NT2/D1 (cell line): ENCODE results near the gene C19orf85.

Experiments
- DNase-seq: peaks from one replicate; pipeline ENCODE4 v3.0.0-alpha.2; 2011; ENCODE audit warnings: low read depth, low spot score
- H3K27me3 ChIP-seq: 2 replicates; pipeline ENCODE4 v1.6.0; 2011; ENCODE audit warnings: mild to moderate bottlenecking; ENCODE audit not compliant: insufficient read length, insufficient read depth
- H3K36me3 ChIP-seq: 2 replicates; pipeline ENCODE4 v1.6.1; 2011; ENCODE audit warnings: mild to moderate bottlenecking, low read length, mixed read lengths; ENCODE audit not compliant: insufficient read depth, insufficient read length
- H3K4me1 ChIP-seq: 2 replicates; pipeline ENCODE4 v1.5.1; 2011; ENCODE audit not compliant: insufficient read depth, insufficient read length
- H3K4me3 ChIP-seq: 2 replicates; pipeline ENCODE4 v1.5.1; 2011; ENCODE audit warnings: low read depth; ENCODE audit not compliant: insufficient read length
- H3K9ac ChIP-seq: 2 replicates; pipeline ENCODE4 v1.6.0; 2011; ENCODE audit warnings: low read depth; ENCODE audit not compliant: insufficient read length
- H3K9me3 ChIP-seq: 2 replicates; pipeline ENCODE4 v1.5.1; 2011; ENCODE audit warnings: mild to moderate bottlenecking, low read length; ENCODE audit not compliant: insufficient read depth
- SUZ12 ChIP-seq: IDR thresholded peaks from 2 replicates; pipeline ENCODE4 v1.6.1; 2011; ENCODE audit not compliant: insufficient read length, insufficient read depth; ENCODE audit errors: extremely low read depth
- YY1 ChIP-seq: IDR thresholded peaks from 2 replicates; pipeline ENCODE4 v1.6.1; 2011; ENCODE audit not compliant: insufficient read length, insufficient read depth
- ZNF274 ChIP-seq: IDR thresholded peaks from 2 replicates; pipeline ENCODE4 v1.6.1; 2011; ENCODE audit warnings: mild to moderate bottlenecking, low read depth, low read length

C19orf85 gene

DNA sequence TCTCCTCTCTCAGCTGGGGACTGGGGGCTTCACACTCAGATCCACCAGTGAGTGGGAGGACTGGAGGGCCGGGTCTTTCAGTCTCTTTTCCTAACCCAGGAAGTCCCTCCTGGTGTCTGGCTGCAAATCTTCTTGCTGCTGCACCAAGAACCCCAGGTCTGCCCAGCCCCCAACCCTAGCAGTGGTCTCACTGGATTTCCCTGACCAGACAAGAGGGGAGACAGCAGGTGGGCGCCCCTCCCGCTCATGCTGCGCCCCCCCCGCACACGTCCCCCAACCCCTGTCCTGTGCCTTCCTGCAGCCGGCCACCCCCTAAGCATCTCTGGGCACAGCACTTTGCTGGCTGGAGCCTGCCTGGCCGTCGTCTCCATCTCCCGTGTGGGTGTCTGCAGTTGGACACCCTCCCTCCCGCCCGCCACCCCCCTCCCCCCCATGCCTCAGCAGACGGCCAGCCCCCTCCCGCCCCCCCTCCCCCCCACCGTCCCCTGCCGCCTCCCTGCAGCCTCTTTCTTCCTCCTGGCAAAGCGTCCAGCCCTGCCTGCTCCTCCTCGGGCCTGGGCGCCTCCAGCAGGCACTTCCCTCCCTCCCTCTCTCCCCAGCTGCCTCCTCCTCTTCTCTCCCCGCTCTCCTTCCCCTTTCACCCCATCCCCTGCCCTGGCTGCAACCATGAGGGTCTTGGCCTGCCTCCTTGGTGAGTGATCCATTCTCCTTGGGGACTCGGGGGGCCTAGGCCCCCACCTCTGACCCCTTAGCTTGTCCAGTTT is 23.6 kb upstream of the C19orf85 start, which contains the start of gene SSC5D:
TSS of gene SSC5D (plus strand) at position 513 of the 764 bp plus-strand sequence. CDS start at position 667, 154 bp downstream.
- Histone ChIP-seq H3K27me3 (no peaks in the 10 kb centered on the region), H3K9me3 (no peaks in the 10 kb centered on the region), H3K4me1 (peaks cover 16% of the 10 kb centered on the region), H3K36me3 (peaks cover 9% of the 10 kb centered on the region), H3K9ac (peak within 1 kb of the TSS; percentile 76), H3K4me3 (peak within 1 kb of the TSS; percentile 32)
- DNase-seq, result no peak
- no peak for TF ChIP-seq SUZ12
- TF ChIP-seq ZNF274, result no peak
- TF ChIP-seq YY1, result no peak

DNA sequence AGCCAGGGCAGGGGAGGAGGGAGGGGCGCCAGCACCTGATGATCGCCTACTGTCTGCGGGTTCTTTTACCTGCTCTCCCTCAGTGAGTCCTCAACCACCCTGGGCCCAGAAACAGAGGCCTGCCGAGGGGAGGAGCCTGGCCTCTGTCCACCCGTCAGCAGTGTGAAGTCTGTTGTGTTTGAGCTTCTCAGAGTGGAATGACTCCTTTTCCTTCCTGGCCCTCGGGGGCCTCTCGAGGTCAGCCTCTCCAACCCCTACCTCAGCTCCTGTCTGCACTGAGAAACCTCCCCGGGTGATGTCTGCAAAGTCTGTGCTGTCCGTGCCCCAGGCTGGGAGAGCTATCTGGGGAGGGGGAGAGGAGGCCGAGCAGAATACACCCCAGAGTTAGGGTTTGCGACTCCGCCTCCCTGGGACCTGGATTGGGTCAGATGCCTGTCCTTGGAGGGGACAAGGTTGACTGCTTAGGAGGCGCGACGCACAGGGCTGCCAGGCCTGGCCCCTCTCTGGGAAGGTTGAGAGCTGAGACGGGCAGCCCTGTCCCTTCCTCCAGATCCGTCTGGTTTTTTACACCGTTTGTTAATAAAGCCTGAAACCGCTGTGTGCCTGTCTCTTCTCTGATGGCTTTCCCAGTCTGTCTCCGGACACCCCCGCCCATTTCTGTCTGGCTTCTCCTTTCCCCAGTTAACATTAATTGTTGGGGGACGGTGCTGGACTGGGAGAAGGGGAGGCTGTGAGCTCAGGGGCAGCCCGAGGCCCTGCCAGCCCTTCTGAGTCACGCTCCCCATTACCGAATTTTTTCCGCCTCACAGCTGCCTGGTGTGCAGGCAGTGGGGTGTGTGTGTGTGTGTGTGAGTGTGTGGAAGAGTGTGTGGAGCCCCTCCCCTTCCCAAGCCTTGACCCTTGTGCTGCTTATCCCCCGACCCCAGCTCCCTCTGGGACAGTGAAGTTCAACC is 22.7 kb upstream of the C19orf85 start:
- TF ChIP-seq SUZ12 (no peak), ZNF274 (no peak), YY1 (no peak)
- Histone ChIP-seq H3K4me1 (peaks cover 14% of the 10 kb centered on the region), H3K9ac (peak overlapping the region; percentile 76), H3K27me3 (no peaks in the 10 kb centered on the region), H3K4me3 (peak overlapping the region; percentile 18), H3K36me3 (peaks cover 13% of the 10 kb centered on the region), H3K9me3 (no peaks in the 10 kb centered on the region)
- no peak for DNase-seq

DNA sequence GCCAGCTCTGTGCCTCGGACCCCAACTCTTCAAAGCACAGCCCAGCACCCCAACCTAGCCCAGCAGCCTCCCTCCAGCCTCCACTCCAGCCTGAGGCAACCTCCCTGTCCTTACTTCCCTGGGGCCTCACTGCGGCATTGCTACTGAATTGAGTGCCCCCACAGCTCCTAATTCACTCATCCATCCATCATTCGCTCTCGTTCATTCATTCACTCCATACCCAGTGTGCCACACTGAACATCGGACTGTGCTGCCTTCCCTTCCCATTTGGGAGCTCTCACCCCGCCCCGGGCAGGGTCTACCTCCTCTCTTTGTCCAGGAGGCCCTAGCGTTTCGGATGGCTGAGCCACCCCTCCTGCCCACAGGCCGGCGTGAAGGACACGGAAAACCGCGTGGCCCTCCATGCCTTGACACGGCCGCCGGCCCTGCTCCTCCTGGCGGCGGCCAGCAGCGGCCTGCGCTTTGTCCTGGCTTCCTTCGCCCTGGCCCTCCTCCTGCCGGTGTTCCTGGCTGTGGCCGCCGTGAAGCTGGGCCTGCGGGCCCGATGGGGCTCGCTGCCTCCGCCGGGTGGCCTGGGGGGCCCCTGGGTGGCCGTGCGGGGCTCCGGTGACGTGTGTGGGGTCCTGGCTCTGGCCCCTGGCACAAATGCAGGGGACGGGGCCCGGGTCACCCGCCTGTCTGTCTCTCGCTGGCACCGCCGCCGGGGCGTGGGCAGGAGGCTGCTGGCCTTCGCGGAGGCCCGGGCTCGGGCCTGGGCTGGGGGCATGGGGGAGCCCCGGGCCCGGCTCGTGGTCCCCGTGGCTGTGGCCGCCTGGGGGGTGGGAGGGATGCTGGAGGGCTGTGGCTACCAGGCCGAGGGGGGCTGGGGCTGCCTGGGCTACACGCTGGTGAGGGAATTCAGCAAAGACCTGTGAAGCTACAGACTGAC is 21.8 kb upstream of the C19orf85 start:
- peak overlapping the region; percentile 18 for H3K4me3 ChIP-seq
- H3K9ac ChIP-seq, result peak overlapping the region; percentile 76
- peaks cover 14% of the 10 kb centered on the region for H3K4me1 ChIP-seq
- no peak for DNase-seq
- H3K27me3 ChIP-seq, result no peaks in the 10 kb centered on the region
- no peaks in the 10 kb centered on the region for H3K9me3 ChIP-seq
- H3K36me3 ChIP-seq, result peaks cover 13% of the 10 kb centered on the region
- no peak for TF ChIP-seq YY1

DNA sequence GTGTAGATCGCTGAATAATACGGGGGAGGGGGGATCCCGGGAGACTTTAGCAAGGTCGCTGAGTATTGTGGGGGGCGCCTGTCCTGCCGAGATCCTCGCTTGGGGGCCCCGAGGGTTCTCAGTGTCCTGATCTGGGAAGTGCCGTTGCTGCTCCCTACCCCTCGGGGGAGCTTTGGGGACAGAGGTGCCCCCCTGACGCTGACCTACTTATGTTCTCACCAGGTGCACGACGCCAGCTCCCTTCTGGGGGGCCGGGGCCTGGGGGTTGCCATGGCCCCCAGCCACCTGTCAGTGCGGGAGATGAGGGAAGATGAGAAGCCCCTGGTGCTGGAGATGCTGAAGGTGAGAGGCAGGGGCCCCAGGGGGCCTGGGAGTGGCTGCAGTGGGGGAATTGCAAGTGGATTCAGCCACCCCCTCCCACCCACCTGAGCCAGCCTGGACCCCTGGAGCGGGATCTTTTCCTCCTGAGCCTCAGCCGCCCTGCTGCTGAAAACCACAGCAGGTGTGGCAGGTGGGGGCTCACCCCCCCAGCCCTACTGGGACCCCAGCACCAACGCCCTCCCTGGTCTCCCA is 21.0 kb upstream of the C19orf85 start:
- Histone ChIP-seq H3K4me1 (peaks cover 14% of the 10 kb centered on the region), H3K36me3 (peaks cover 13% of the 10 kb centered on the region), H3K9ac (peak overlapping the region; percentile 82), H3K9me3 (no peaks in the 10 kb centered on the region), H3K27me3 (no peaks in the 10 kb centered on the region), H3K4me3 (peak overlapping the region; percentile 64)
- DNase-seq, result no peak
- TF ChIP-seq ZNF274 (no peak), YY1 (no peak), SUZ12 (no peak)

DNA sequence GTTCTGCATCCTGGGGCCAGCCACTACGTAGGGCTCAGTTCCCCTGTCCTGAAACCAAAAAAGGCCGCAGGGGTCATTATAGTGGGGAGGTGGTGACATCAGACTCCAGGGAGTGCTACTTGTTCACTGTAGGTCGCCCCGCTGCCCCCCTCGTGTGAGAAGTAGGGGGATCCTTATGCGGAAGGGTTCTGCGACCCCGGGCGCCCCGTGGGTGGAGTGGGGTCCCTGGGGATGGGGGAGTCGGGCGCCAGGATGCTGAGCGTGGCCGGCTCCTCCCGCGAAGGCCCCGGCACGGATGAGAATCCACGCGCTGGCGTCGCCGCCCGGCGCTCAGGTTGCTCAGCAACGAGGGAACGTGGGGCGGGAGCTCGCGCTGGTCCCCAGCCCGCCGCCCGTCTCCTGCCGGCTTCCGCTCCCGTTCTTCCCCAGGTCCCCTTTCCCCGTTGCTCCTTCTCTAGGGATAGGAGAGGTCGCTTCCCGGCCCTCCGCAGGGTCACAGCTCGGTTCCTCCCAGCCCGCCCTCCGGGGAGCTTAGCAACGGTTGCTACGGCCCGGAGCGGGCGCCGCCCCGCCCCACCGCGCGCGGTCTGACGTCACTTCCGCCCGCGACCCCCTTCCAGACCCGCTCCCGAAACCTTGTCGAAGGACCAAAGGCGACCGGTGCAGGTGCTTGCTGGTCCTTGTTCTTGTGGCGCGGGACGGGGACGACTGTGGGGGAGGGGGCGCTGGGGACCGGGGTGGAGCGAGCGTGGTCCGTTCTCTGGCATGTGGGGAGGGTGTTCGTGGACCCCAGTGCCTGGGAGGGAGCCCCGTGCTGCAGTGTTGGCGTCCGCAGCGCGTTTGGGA is 20.3 kb upstream of the C19orf85 start, which contains the start of gene NAT14:
TSS of gene NAT14 (plus strand) at position 596 of the 846 bp plus-strand sequence. CDS start 521 bp downstream, outside the sequence.
- TF ChIP-seq ZNF274 (no peak), SUZ12 (no peak), YY1 (no peak)
- Histone ChIP-seq H3K9ac (peak within 1 kb of the TSS; percentile 82), H3K4me1 (peaks cover 14% of the 10 kb centered on the region), H3K4me3 (peak within 1 kb of the TSS; percentile 64), H3K9me3 (no peaks in the 10 kb centered on the region), H3K36me3 (peaks cover 13% of the 10 kb centered on the region), H3K27me3 (no peaks in the 10 kb centered on the region)
- peak; percentile 66 for DNase-seq
